ENCODE data around the gene HSD3B7. TPM values are rescaled to one million over a fixed set of nuclear protein-coding genes. Genes with fewer than 3 reads are reported as not detected.

The HSD3B7 gene
- total RNA-seq, 4 donors from 2014 or later, result 38.8 to 59.1 (median 52.2) TPM

DNA sequence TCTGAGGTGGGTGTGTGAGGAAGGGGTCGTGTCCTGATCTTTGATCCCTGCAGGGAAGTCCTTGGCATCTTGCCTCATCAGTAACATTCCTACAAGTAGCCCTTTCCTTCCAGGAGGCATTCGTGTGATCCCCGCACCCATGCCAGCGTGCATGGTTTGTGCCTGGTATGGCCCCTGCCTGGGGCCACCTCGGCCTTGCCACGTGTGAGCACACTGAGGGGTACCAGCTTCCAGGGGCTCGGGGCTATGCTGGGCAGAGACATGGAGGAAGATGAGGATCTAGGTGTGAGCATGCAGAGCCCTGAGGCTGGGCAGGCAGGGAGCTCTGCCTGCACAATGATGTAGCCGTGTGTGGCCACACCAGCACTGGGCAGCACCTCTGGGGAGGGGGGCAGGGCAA lies 6.0 kb downstream of the HSD3B7 start:
- peaks cover 0 to 3% (median 0%) of the 10 kb centered on the region in 4 donors for H3K4me1 ChIP-seq
- TF ChIP-seq POLR2A (IDR thresholded peaks at IDR 0.05) (no peak), CTCF (IDR thresholded peaks at IDR 0.05) (no peak)
- H3K27me3 ChIP-seq, result no peaks in the 10 kb centered on the region
- H3K9me3 ChIP-seq, result no peaks in the 10 kb centered on the region
- H3K27ac ChIP-seq, result no peak overlapping the region
- DNase-seq, result no peak
- H3K4me3 ChIP-seq, result no peak overlapping the region
- no peaks in the 10 kb centered on the region for H3K36me3 ChIP-seq

- H3K36me3 ChIP-seq, result no peaks in the 10 kb centered on the region
- no peaks in the 10 kb centered on the region for H3K9me3 ChIP-seq
- DNase-seq, result no peak
- peaks cover 0 to 9% (median 4%) of the 10 kb centered on the region in 4 donors for H3K4me1 ChIP-seq
- H3K4me3 ChIP-seq, result no peak overlapping the region
- no peaks in the 10 kb centered on the region for H3K27me3 ChIP-seq
- no peak for TF ChIP-seq CTCF (IDR thresholded peaks at IDR 0.05)
- TF ChIP-seq POLR2A (IDR thresholded peaks at IDR 0.05), result no peak
- H3K27ac ChIP-seq, result no peak overlapping the region
These were observed 7.3 kb downstream of the HSD3B7 start for GRCh38 chr16:30992276-30992780.

DNA sequence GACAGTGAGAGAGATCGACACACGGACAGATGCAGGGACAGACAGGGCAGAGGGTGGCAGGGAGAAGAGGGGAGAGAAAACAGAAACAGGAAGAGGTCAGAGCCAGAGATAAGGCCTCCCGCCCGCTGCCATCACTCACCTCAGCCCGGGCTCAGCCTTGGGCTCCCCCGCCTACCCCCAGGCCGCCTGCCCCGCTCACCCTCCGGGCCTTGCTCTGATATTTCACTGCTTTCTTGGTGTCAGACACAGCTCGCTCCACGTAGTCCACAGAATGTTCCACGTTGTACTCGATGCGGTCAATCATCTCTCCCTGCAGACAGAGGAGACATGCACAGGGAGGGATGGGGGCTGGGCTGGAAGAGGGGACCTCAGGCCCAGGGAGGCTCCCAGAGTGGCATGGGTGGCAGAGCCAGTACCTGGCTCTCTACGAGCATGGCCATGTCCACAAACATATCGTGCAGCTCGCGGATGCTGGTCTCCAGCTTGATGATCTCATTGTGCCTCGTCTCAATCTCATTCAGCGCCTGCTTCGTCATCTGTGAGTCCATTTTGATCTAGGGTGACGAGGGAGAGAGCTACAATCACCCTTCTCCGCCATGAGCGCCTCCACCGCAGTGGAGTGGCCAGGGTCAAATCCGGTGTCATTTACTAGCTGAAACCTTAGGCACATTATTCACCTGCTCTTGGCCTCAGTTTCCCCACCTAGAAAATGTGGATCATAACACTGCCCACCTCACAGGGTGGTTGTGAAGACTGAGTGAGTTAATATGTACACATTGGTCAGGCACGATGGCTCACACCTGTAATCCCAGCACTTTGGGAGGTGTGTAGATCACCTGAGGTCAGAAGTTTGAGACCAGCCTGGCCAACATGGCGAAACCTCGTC lies 8.2 kb downstream of the HSD3B7 start:
- Histone ChIP-seq H3K27me3 (no peaks in the 10 kb centered on the region), H3K36me3 (no peaks in the 10 kb centered on the region), H3K4me1 (peaks cover 0 to 15% (median 7%) of the 10 kb centered on the region in 4 donors), H3K9me3 (no peaks in the 10 kb centered on the region), H3K27ac (no peak overlapping the region), H3K4me3 (no peak overlapping the region)
- TF ChIP-seq CTCF (IDR thresholded peaks at IDR 0.05), result no peak
- no peak for TF ChIP-seq POLR2A (IDR thresholded peaks at IDR 0.05)
- no peak for DNase-seq

- Histone ChIP-seq H3K4me3 (peak overlapping the region in 3 of 4 donors; percentile 50 to 58 (median 53)), H3K27me3 (no peaks in the 10 kb centered on the region), H3K4me1 (peaks cover 0 to 15% (median 7%) of the 10 kb centered on the region in 4 donors), H3K27ac (peak overlapping the region; percentile 72 to 88 (median 80)), H3K36me3 (no peaks in the 10 kb centered on the region), H3K9me3 (no peaks in the 10 kb centered on the region)
- DNase-seq, result no peak
- TF ChIP-seq CTCF (IDR thresholded peaks at IDR 0.05), result no peak
- no peak for TF ChIP-seq POLR2A (IDR thresholded peaks at IDR 0.05)
These were observed 10.9 kb downstream of the HSD3B7 start for GRCh38 chr16:30995927-30996323.

DNA sequence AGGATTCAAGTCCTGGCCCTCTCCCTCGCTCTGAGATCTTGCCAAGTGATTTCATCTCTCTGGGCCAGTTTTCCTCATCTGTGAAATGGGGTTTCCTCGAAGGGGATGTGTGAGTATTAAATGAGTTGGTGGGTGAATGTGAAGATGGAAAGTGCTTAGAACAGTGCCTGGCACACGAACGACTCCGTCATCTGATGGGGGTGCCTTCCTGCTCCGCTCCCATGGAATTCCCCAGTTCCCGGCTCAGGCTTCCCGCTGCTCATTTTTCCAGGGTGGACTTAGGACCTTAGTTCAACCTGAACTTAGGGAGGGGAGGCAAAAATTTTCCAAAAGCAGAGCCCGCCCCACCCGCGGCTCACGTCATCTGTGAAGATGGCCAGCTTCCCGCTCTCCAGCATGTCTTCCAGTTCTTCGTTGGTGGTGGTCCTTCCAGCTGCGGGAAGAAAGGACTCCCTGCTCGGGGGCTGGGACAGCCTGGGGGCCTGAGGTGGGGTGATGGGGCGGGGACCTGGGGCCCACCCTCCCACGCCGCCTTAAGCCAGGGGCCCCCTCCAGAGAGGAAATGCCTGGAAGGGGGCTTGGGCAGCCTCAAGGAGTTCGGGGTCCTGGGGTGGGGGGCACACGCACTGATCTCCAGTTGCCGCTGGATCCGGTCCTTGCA lies 11.4 kb downstream of the HSD3B7 start:
- peak overlapping the region; percentile 72 to 88 (median 80) for H3K27ac ChIP-seq
- no peaks in the 10 kb centered on the region for H3K36me3 ChIP-seq
- peaks cover 0 to 15% (median 7%) of the 10 kb centered on the region in 4 donors for H3K4me1 ChIP-seq
- H3K4me3 ChIP-seq, result peak overlapping the region; percentile 45 to 58 (median 52)
- H3K9me3 ChIP-seq, result no peaks in the 10 kb centered on the region
- H3K27me3 ChIP-seq, result no peaks in the 10 kb centered on the region
- peak in 1 of 3 donors; percentile 59 for DNase-seq
- no peak for TF ChIP-seq CTCF (IDR thresholded peaks at IDR 0.05)
- TF ChIP-seq POLR2A (IDR thresholded peaks at IDR 0.05), result no peak

Measured in Peyer's patch (tissue), 4 donors.